ENCODE data around the gene KLK7. TPM values are rescaled to one million over a fixed set of nuclear protein-coding genes. Genes with fewer than 3 reads are reported as not detected.

Gene KLK7
- total and polyA plus RNA-seq, 2 donors (not counting 3 experiments of a cell fraction or from before 2014, with no cell fraction given), result not detected

GRCh38 chr19:51026554-51026831 lies 42.8 kb upstream of the KLK7 start, which contains the start of gene KLK11:
TSS of gene KLK11 (minus strand) at chr19:51026616. CDS start at chr19:51025631, 985 bp downstream.
- no peak within 1 kb of the TSS for H3K4me2 ChIP-seq (ENCODE audit: insufficient read depth, low read length)
- TF ChIP-seq MYC (IDR thresholded peaks at IDR 0.05; ENCODE audit: low read depth, low read length), result no peak
- no peak for TF ChIP-seq CTCF (IDR thresholded peaks at IDR 0.05; ENCODE audit: extremely low read depth in 1 of 2, insufficient read depth in 1 of 2, low read depth in 1 of 2, low read length in 2 of 2)
- TF ChIP-seq, protein P1, sequence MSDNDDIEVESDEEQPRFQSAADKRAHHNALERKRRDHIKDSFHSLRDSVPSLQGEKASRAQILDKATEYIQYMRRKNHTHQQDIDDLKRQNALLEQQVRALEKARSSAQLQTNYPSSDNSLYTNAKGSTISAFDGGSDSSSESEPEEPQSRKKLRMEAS (IDR thresholded peaks at IDR 0.05; ENCODE audit: insufficient read depth, insufficient read length), result no peak
- no peak for TF ChIP-seq FOS (IDR thresholded peaks at IDR 0.05; ENCODE audit: borderline replicate concordance, insufficient read depth, low read length)
- no peak for TF ChIP-seq POLR2A (IDR thresholded peaks at IDR 0.05; ENCODE audit: low read depth, low read length)
- TF ChIP-seq GATA2 (IDR thresholded peaks at IDR 0.05; ENCODE audit: insufficient read depth, insufficient read length, low read depth, low read length), result no peak
- TF ChIP-seq JUN (IDR thresholded peaks at IDR 0.05; ENCODE audit: borderline replicate concordance, insufficient read depth, insufficient read length, low read depth), result no peak
- no peak for TF ChIP-seq POLR2AphosphoS5 (IDR thresholded peaks at IDR 0.05; ENCODE audit: insufficient read depth, low read depth, low read length)
- no peak for TF ChIP-seq EZH2 (IDR thresholded peaks at IDR 0.05; ENCODE audit: borderline replicate concordance, low read depth, low read length, severe bottlenecking)
- H3K9me1 ChIP-seq (replicated peaks; ENCODE audit: control insufficient read depth, extremely low read depth, insufficient read depth, low read length), result no peaks in the 10 kb centered on the region
- no peak within 1 kb of the TSS for H3K9ac ChIP-seq (replicated peaks; ENCODE audit: extremely low read depth, insufficient read depth, low read length)
- dilution Hi-C loops (cut with MboI; ENCODE audit: extremely low pct_ligation_motif_present, low sequenced_read_pairs), result no loop called here
- no peaks in the 10 kb centered on the region for H3K27me3 ChIP-seq (ENCODE audit: control insufficient read depth in 2 of 2, insufficient read depth in 2 of 2, low read length in 2 of 2)
- H3K4me3 ChIP-seq (replicated peaks in 1 of 3; ENCODE audit: insufficient read depth in 1 of 3, low read depth in 1 of 3, low read length in 3 of 3), result no peak within 1 kb of the TSS
- ChIA-PET CTCF (no interaction called here), POLR2A (no interaction called here)
- no peaks in the 10 kb centered on the region for H3K36me3 ChIP-seq (ENCODE audit: control insufficient read depth in 2 of 2, extremely low read depth in 1 of 2, insufficient read depth in 2 of 2, low read length in 2 of 2)
- H3K9me3 ChIP-seq (replicated peaks; ENCODE audit: control insufficient read depth, insufficient read depth, low read length), result no peaks in the 10 kb centered on the region
- DNase-seq (ENCODE audit: low read depth, low spot score), result no peak
- H3K4me1 ChIP-seq (ENCODE audit: control insufficient read depth, extremely low read depth, insufficient read depth, low read length), result no peaks in the 10 kb centered on the region
- no peak within 1 kb of the TSS for H3K27ac ChIP-seq (ENCODE audit: insufficient read depth, low read depth, low read length)
- no peak for FAIRE-seq
- no peaks in the 10 kb centered on the region for H3K79me2 ChIP-seq (ENCODE audit: control insufficient read depth, insufficient read depth, low read length)
- no peaks in the 10 kb centered on the region for H4K20me1 ChIP-seq (replicated peaks; ENCODE audit: control insufficient read depth, extremely low read depth, insufficient read depth, low read length)
- intact Hi-C loops (cut with micrococcal nuclease), result no loop called here
- no TSS peak for BruUV-seq (replicated peaks)
- H2AFZ ChIP-seq (ENCODE audit: low read depth, low read length), result no peak within 1 kb of the TSS

All from endothelial cell of umbilical vein (primary cell).